Endodermal cell (in vitro differentiated cells): ENCODE data around the gene PTPN22. TPM values are rescaled to one million over a fixed set of nuclear protein-coding genes. Genes with fewer than 3 reads are reported as not detected.

Experiments used
- DNase-seq: peaks from one replicate; pipeline ENCODE4 v3.0.0-alpha.2; 2017
- H3K27ac ChIP-seq: 2 replicates; pipeline ENCODE4 v1.5.1; 2013; ENCODE audit warnings: mild to moderate bottlenecking, low read depth, low read length, moderate library complexity
- H3K27me3 ChIP-seq: 2 replicates; pipeline ENCODE4 v1.6.1; 2013; ENCODE audit warnings: mild to moderate bottlenecking, low read length, moderate library complexity; ENCODE audit not compliant: insufficient read depth, control insufficient read depth, poor library complexity, severe bottlenecking
- H3K36me3 ChIP-seq: 2 replicates; pipeline ENCODE4 v1.7.0; 2013; ENCODE audit warnings: mild to moderate bottlenecking, low read length, moderate library complexity; ENCODE audit not compliant: control insufficient read depth, insufficient read depth
- H3K4me1 ChIP-seq: one replicate; pipeline ENCODE4 v1.7.0; 2013; ENCODE audit warnings: low read length; ENCODE audit not compliant: control insufficient read depth, insufficient read depth
- H3K4me3 ChIP-seq: 2 replicates; pipeline ENCODE4 v1.5.1; 2013; ENCODE audit warnings: mild to moderate bottlenecking, low read length, moderate library complexity
- H3K9ac ChIP-seq: 2 replicates; pipeline ENCODE4 v1.6.1; 2013; ENCODE audit warnings: mild to moderate bottlenecking, low read length, moderate library complexity; ENCODE audit not compliant: poor library complexity, severe bottlenecking; ENCODE audit errors: extremely low read depth
- H3K9me3 ChIP-seq: 2 replicates; pipeline ENCODE4 v1.6.1; 2013; ENCODE audit warnings: mild to moderate bottlenecking, low read length, moderate library complexity; ENCODE audit not compliant: control insufficient read depth
- H3K27ac Mint-ChIP-seq: 2 replicates; pipeline ENCODE4 v1.8.0; 2020; ENCODE audit warnings: mixed read lengths
- H3K27me3 Mint-ChIP-seq: 2 replicates; pipeline ENCODE4 v1.8.0; 2021; ENCODE audit warnings: mild to moderate bottlenecking, mixed read lengths; ENCODE audit not compliant: insufficient read depth
- H3K36me3 Mint-ChIP-seq: 2 replicates; pipeline ENCODE4 v1.8.0; 2020; ENCODE audit warnings: low read depth, mixed read lengths
- H3K4me1 Mint-ChIP-seq: 2 replicates; pipeline ENCODE4 v1.8.0; 2020; ENCODE audit warnings: mixed read lengths
- H3K4me3 Mint-ChIP-seq: 2 replicates; pipeline ENCODE4 v1.8.0; 2020; ENCODE audit warnings: mild to moderate bottlenecking, moderate library complexity, mixed read lengths
- H3K9me3 Mint-ChIP-seq: 2 replicates; pipeline ENCODE4 v1.8.0; 2020; ENCODE audit warnings: mild to moderate bottlenecking, mixed read lengths
- CTCF ChIP-seq: fragments of 200-600 bp; sonication (generic); conservative IDR thresholded peaks from 2 replicates; pipeline ENCODE4 v1.5.0; 2021; ENCODE audit warnings: antibody characterized with exemption, mild to moderate bottlenecking
- WGBS, 2 experiments: methylation state at CpG; one replicate each; pipeline versions ENCODE4 v1.1.5 to v1.1.7; 2013; ENCODE audit warnings: missing lambda C conversion rate in 2 of 2, mixed read lengths in 1 of 2; ENCODE audit not compliant: insufficient coverage in 1 of 2, insufficient read length in 1 of 2; 5-methylcytosine and 5-hydroxymethylcytosine counted together
- total RNA-seq, 2 donors: library from RNA; stranded (reverse); fragmentation: NEBNext Ultra II Directional in 1 of 2; extraction: Animal tissue kit (Norgen Biotek cat#: 25700) in 1 of 2; gene quantifications; 2 replicates in 1 of 2; 3 replicates in 1 of 2; pipeline ENCODE4 v1.2.1, GENCODE V29; 2021

Gene PTPN22
- total RNA-seq, 2 donors from 2014 or later, result not detected

DNA sequence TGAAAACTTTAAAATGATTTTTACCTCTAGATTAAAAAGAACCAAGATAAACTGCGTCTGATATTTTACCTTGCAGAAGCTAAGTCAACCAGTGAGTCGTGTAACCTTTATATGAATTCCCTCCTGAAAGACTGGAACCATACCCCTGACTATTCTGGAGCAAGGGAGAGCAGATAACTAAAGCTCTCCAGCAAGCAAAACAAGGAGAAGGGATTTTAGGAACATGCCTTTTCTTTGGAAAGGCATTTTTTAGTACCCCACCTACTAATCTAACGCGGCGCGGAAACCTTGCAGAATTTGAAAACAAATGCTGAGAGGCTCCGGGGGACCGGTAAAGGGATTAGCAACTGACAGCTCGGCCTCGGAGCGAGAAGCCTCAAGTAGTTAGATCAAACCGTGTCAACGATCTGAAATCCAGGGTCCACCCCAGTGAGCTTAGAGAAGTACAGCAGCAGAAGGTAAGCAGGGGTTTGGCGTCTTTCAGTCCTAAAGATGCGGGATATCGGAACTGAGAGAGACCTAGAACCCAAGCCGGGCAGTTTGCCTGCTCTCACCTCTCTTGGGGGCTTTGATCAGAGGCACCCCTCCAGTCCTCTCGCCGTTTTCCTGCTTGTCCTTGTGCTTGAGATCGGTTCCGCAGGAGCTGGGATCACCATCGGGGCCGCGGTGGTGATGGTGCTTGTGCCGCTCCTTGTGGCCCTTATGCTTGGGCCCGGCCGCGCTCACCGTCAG lies 60.2 kb downstream of the PTPN22 start:
- peaks cover 12% of the 10 kb centered on the region for H3K4me1 Mint-ChIP-seq
- H3K9me3 ChIP-seq, result no peaks in the 10 kb centered on the region
- no peaks in the 10 kb centered on the region for H3K27me3 ChIP-seq
- H3K4me3 Mint-ChIP-seq, result peak overlapping the region; percentile 77
- no peaks in the 10 kb centered on the region for H3K4me1 ChIP-seq
- H3K9ac ChIP-seq, result peak overlapping the region; percentile 67
- H3K27me3 Mint-ChIP-seq, result no peaks in the 10 kb centered on the region
- peak; percentile 86 for DNase-seq
- peak overlapping the region; percentile 98 for H3K4me3 ChIP-seq
- H3K27ac ChIP-seq, result peak overlapping the region; percentile 88
- no peaks in the 10 kb centered on the region for H3K9me3 Mint-ChIP-seq
- H3K27ac Mint-ChIP-seq, result peak overlapping the region; percentile 81
- H3K36me3 Mint-ChIP-seq, result peaks cover 8% of the 10 kb centered on the region
- peaks cover 3% of the 10 kb centered on the region for H3K36me3 ChIP-seq
- WGBS, 2 experiments, result 0% methylated on average over 15 to 29 of the region's 29 CpGs
- no peak for TF ChIP-seq CTCF

GRCh38 chr1:113809670-113810602 lies 61.6 kb downstream of the PTPN22 start:
- Mint-ChIP-seq H3K27ac (no peak overlapping the region), H3K4me1 (peaks cover 12% of the 10 kb centered on the region), H3K27me3 (no peaks in the 10 kb centered on the region), H3K36me3 (peaks cover 16% of the 10 kb centered on the region), H3K4me3 (peak overlapping the region; percentile 77), H3K9me3 (no peaks in the 10 kb centered on the region)
- Histone ChIP-seq H3K9ac (no peak overlapping the region), H3K4me1 (no peaks in the 10 kb centered on the region), H3K4me3 (peak overlapping the region; percentile 98), H3K36me3 (peaks cover 3% of the 10 kb centered on the region), H3K27me3 (no peaks in the 10 kb centered on the region), H3K27ac (no peak overlapping the region), H3K9me3 (no peaks in the 10 kb centered on the region)
- no peak for TF ChIP-seq CTCF
- no peak for DNase-seq
- WGBS, 2 experiments, result 59 to 86% methylated on average over 2 to 5 of the region's 5 CpGs

GRCh38 chr1:113808450-113809195 lies 62.9 kb downstream of the PTPN22 start:
- Histone ChIP-seq H3K27me3 (no peaks in the 10 kb centered on the region), H3K36me3 (peaks cover 3% of the 10 kb centered on the region), H3K4me3 (peak overlapping the region; percentile 32), H3K27ac (no peak overlapping the region), H3K9ac (no peak overlapping the region), H3K4me1 (peaks cover 3% of the 10 kb centered on the region), H3K9me3 (no peaks in the 10 kb centered on the region)
- no peak overlapping the region for H3K27ac Mint-ChIP-seq
- H3K9me3 Mint-ChIP-seq, result no peaks in the 10 kb centered on the region
- no peak for TF ChIP-seq CTCF
- no peak for DNase-seq
- H3K4me3 Mint-ChIP-seq, result no peak overlapping the region
- WGBS, 2 experiments, result 92 to 100% methylated on average over 3 to 4 of the region's 4 CpGs
- H3K36me3 Mint-ChIP-seq, result peaks cover 16% of the 10 kb centered on the region
- H3K4me1 Mint-ChIP-seq, result peaks cover 21% of the 10 kb centered on the region
- H3K27me3 Mint-ChIP-seq, result no peaks in the 10 kb centered on the region
